Measurements from ENCODE around the gene PIK3CG.

DNA sequence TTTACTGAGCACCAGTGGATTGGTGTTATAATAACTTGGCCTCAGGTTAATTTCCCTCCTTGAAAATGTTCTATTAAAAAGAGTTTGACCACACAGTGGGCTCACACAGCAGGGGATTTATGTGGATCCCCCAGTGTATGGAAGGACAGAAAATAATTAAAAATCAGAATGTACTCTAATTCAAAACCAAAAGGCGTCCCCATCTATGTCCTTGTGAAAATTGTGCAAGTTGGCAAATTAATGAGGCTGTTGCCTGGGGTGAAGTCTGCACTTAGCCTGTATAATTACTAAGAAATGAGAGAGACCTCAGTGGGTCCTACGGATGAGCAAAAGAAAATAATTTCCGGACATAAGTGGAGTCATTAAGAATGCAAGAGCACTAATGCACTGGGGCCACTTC, 31.1 kb downstream of the PIK3CG start:
- TF ChIP-seq, protein P1, sequence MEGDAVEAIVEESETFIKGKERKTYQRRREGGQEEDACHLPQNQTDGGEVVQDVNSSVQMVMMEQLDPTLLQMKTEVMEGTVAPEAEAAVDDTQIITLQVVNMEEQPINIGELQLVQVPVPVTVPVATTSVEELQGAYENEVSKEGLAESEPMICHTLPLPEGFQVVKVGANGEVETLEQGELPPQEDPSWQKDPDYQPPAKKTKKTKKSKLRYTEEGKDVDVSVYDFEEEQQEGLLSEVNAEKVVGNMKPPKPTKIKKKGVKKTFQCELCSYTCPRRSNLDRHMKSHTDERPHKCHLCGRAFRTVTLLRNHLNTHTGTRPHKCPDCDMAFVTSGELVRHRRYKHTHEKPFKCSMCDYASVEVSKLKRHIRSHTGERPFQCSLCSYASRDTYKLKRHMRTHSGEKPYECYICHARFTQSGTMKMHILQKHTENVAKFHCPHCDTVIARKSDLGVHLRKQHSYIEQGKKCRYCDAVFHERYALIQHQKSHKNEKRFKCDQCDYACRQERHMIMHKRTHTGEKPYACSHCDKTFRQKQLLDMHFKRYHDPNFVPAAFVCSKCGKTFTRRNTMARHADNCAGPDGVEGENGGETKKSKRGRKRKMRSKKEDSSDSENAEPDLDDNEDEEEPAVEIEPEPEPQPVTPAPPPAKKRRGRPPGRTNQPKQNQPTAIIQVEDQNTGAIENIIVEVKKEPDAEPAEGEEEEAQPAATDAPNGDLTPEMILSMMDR (IDR thresholded peaks at IDR 0.05): no peak
- TF ChIP-seq POLR2A (IDR thresholded peaks at IDR 0.05): no peak
